ENCODE measurements around the gene RFTN1. TPM values are rescaled to one million over a fixed set of nuclear protein-coding genes. Genes with fewer than 3 reads are reported as not detected.

Gene RFTN1
- total and polyA plus RNA-seq, 9 of the 15 experiments (the other 6 are each of a cell fraction or from before 2014, with no cell fraction given): 0.08 to 0.51 (median 0.11) TPM; not detected in 6

- in situ Hi-C loops (cut with MboI): loop anchor here (25.0 kb wide), 2 partner anchors 897 to 1322 kb away; partner anchors contain the start of gene CAPN7
- Histone ChIP-seq H3K27me3 (ENCODE audit: control insufficient read depth in 2 of 2, insufficient read depth in 2 of 2, low read length in 2 of 2) (peaks cover 20 to 31% of the 10 kb centered on the region in 2 experiments; a peak in 4 of 5 replicates), H3K9me3 (replicated peaks; ENCODE audit: control insufficient read depth, insufficient read depth, low read depth, low read length) (no peaks in the 10 kb centered on the region), H3K4me3 (no peak overlapping the region), H3K27ac (ENCODE audit: extremely low read depth, low read depth, low read length) (no peak overlapping the region), H3K4me2 (ENCODE audit: insufficient read depth, low read length) (no peak overlapping the region), H3K36me3 (ENCODE audit: control insufficient read depth, insufficient read depth, low read length) (no peaks in the 10 kb centered on the region), H3K9me1 (ENCODE audit: control insufficient read depth, insufficient read depth, low read length) (no peaks in the 10 kb centered on the region), H3K9ac (ENCODE audit: insufficient read depth in 1 of 2, low read depth in 2 of 2, low read length in 2 of 2) (no peak overlapping the region), H4K20me1 (replicated peaks; ENCODE audit: control insufficient read depth, insufficient read depth, low read length) (no peaks in the 10 kb centered on the region), H3K79me2 (ENCODE audit: control insufficient read depth, insufficient read depth, low read length) (no peaks in the 10 kb centered on the region), H2AFZ (ENCODE audit: low read depth, low read length) (no peak overlapping the region), H3K4me1 (replicated peaks in 1 of 2; ENCODE audit: control insufficient read depth in 2 of 2, insufficient read depth in 2 of 2, low read length in 2 of 2) (peaks cover 0 to 6% of the 10 kb centered on the region in 2 experiments; a peak in 3 of 5 replicates)
- no TSS peak for BruUV-seq (replicated peaks)
- ATAC-seq: no peak
- ChIA-PET POLR2A (interaction anchor here (0.7 to 2.7 kb wide), 2 partner anchors 10 kb away, joined by 3 to 12 read pairs; no protein-coding TSS in a partner anchor), CTCF (ENCODE audit: low intra/inter-chr PET ratio) (no interaction called here)
- FAIRE-seq: peak; percentile 23
- WGBS (ENCODE audit: insufficient coverage, low coverage, missing lambda C conversion rate): 24% methylated on average over 8 of the region's 8 CpGs
- no peak for TF ChIP-seq POLR2G (IDR thresholded peaks at IDR 0.05; ENCODE audit: low read depth, low read length)
- intact Hi-C loops (cut with micrococcal nuclease): no loop called here
- DNase-seq (ENCODE audit: extremely low read depth in 1 of 4, low spot score in 3 of 4): no peak
These were observed 21.3 kb upstream of the RFTN1 start for GRCh38 chr3:16534640-16535262.

DNA sequence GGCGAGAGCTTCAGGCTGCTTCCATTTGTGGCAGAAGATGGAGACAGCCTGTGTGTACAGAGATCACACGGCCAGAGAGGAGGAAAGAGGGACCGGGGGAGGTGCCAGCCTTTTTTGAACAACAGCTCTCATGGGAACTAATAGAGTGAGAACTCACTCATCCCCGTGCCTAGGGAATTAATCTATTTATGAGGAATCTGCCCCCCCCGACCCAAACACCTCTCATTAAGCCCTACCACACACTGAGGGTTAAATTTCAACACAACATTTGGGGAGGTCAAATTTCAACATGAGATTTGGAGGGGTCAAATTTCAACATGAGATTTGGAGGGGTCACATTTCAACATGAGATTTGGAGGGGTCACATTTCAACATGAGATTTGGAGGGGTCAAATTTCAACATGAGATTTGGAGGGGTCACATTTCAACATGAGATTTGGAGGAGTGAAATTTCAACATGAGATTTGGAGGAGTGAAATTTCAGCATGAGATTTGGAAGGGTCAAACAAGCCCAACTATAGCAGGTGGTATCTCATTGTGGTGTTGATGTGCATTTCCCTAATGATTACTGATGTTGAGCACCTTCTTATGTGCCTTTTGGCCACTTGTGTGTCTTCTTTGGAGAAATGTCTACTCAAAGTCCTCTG is 20.6 kb upstream of the RFTN1 start:
- POLR2A ChIA-PET: interaction anchor here (0.7 kb wide), 1 partner anchor 11 kb away, joined by 3 read pairs; no protein-coding TSS in a partner anchor
- no peak overlapping the region for H3K9ac ChIP-seq (ENCODE audit: insufficient read depth in 1 of 2, low read depth in 2 of 2, low read length in 2 of 2)
- ATAC-seq: no peak

More for the DNA sequence above, 20.6 kb upstream of the RFTN1 start:
- FAIRE-seq (no peak), DNase-seq (ENCODE audit: extremely low read depth in 1 of 4, low spot score in 3 of 4) (no peak)
- H3K79me2 ChIP-seq (ENCODE audit: control insufficient read depth, insufficient read depth, low read length): no peaks in the 10 kb centered on the region
- in situ Hi-C loops (cut with MboI): loop anchor here (25.0 kb wide), 2 partner anchors 897 to 1322 kb away; partner anchors contain the start of gene CAPN7
- no peaks in the 10 kb centered on the region for H4K20me1 ChIP-seq (replicated peaks; ENCODE audit: control insufficient read depth, insufficient read depth, low read length)
- BruUV-seq (replicated peaks): no TSS peak
- CTCF ChIA-PET (ENCODE audit: low intra/inter-chr PET ratio): no interaction called here
- H3K9me3 ChIP-seq (replicated peaks; ENCODE audit: control insufficient read depth, insufficient read depth, low read depth, low read length): no peaks in the 10 kb centered on the region
- peaks cover 0 to 6% of the 10 kb centered on the region in 2 experiments; a peak in 3 of 5 replicates for H3K4me1 ChIP-seq (replicated peaks in 1 of 2; ENCODE audit: control insufficient read depth in 2 of 2, insufficient read depth in 2 of 2, low read length in 2 of 2)
- H3K27ac ChIP-seq (ENCODE audit: extremely low read depth, low read depth, low read length): no peak overlapping the region
- peaks cover 21 to 32% of the 10 kb centered on the region in 2 experiments; a peak in 4 of 5 replicates for H3K27me3 ChIP-seq (ENCODE audit: control insufficient read depth in 2 of 2, insufficient read depth in 2 of 2, low read length in 2 of 2)
- TF ChIP-seq ZNF707 (CRISPR knock-in tag; conservative IDR thresholded peaks at IDR 0.05) (no peak), NCOR1 (IDR thresholded peaks at IDR 0.05) (no peak), FOS (IDR thresholded peaks at IDR 0.05; ENCODE audit: extremely low read depth, insufficient read length) (no peak), SMAD3 (CRISPR knock-in tag; conservative IDR thresholded peaks at IDR 0.05) (no peak), ZNF311 (CRISPR knock-in tag; IDR thresholded peaks at IDR 0.05) (no peak), FOSL1 (tag; conservative IDR thresholded peaks at IDR 0.05) (no peak)
- TF ChIP-seq, protein P1, sequence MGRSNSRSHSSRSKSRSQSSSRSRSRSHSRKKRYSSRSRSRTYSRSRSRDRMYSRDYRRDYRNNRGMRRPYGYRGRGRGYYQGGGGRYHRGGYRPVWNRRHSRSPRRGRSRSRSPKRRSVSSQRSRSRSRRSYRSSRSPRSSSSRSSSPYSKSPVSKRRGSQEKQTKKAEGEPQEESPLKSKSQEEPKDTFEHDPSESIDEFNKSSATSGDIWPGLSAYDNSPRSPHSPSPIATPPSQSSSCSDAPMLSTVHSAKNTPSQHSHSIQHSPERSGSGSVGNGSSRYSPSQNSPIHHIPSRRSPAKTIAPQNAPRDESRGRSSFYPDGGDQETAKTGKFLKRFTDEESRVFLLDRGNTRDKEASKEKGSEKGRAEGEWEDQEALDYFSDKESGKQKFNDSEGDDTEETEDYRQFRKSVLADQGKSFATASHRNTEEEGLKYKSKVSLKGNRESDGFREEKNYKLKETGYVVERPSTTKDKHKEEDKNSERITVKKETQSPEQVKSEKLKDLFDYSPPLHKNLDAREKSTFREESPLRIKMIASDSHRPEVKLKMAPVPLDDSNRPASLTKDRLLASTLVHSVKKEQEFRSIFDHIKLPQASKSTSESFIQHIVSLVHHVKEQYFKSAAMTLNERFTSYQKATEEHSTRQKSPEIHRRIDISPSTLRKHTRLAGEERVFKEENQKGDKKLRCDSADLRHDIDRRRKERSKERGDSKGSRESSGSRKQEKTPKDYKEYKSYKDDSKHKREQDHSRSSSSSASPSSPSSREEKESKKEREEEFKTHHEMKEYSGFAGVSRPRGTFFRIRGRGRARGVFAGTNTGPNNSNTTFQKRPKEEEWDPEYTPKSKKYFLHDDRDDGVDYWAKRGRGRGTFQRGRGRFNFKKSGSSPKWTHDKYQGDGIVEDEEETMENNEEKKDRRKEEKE (IDR thresholded peaks at IDR 0.05; ENCODE audit: borderline replicate concordance in 1 of 2, control insufficient read depth in 1 of 2, low read depth in 2 of 2, low read length in 1 of 2): no peak
- WGBS (ENCODE audit: insufficient coverage, low coverage, missing lambda C conversion rate): 3% methylated on average over 5 of the region's 5 CpGs
- no peak overlapping the region for H3K4me3 ChIP-seq
- H2AFZ ChIP-seq (ENCODE audit: low read depth, low read length): no peak overlapping the region
- no peaks in the 10 kb centered on the region for H3K9me1 ChIP-seq (ENCODE audit: control insufficient read depth, insufficient read depth, low read length)
- H3K36me3 ChIP-seq (ENCODE audit: control insufficient read depth, insufficient read depth, low read length): no peaks in the 10 kb centered on the region
- intact Hi-C loops (cut with micrococcal nuclease): no loop called here
- no peak overlapping the region for H3K4me2 ChIP-seq (ENCODE audit: insufficient read depth, low read length)
